Erythroblast (primary cell): ENCODE data around the gene ZNF8.

ENCODE experiments used
- GATA1 ChIP-seq: IDR thresholded peaks from 2 replicates; pipeline ENCODE4 v1.6.1; 2011; ENCODE audit warnings: low read depth, mild to moderate bottlenecking, control low read depth, low read length, moderate library complexity
- POLR2A ChIP-seq: IDR thresholded peaks from 2 replicates; pipeline ENCODE4 v1.6.1; 2011; ENCODE audit warnings: mild to moderate bottlenecking, low read length

DNA sequence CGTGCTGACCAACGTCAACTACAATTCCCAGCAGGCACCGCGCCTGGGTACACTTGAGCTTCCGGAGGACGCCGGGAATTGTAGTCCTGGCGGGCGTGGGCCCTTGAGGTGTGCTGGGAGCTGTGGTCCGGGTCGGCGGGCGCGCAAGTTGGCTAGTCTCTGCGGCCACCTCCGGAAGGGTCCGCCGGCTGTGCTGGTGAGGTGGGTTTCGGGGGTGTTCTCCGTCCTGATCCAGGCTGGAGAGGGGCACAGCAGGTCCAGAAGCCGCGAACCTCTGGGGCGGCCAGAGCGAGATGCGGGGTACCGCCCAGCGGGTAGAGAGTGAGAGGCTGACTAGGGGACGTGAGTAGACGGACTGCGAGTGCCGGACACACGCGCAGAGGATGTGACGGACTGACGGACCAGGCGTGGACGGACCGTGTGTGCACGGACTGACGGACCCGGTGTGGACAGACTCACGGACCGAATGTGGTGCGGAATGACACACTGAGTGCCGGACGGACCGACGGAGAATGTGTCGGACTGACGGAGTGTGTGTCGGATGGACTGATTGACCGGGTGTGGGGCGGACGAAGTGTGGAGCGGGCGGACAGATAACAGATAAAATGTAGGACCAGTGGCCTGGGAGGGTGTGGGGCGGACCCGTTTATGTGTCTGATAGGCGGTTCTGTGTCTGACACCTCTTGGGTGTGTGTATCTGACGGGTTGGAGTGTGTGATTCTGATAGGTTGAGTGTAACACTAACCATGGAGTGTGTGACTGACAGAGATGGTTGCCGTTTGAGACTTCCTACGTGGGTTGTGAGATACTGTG, 48.4 kb downstream of the ZNF8 start, which contains the start of gene ZSCAN22:
- TF ChIP-seq POLR2A (peak; percentile 78), GATA1 (no peak)
